Adrenal gland (tissue), 12 donors: Measurements from ENCODE around the gene KRT6B. TPM values are rescaled to one million over a fixed set of nuclear protein-coding genes. Genes with fewer than 3 reads are reported as not detected.

Experiments
- DNase-seq, 7 donors: peaks; one replicate each; pipeline ENCODE4 v3.0.0-alpha.2; 2019 to 2020
- H3K27ac ChIP-seq, 5 donors: fragments of 200-600 bp; sonication (generic) in 4 of 5; 1 replicate in 3 of 5; 2 replicates in 2 of 5; pipeline versions ENCODE4 v1.5.1 to v1.8.0; 2016 to 2020; ENCODE audit warnings: mild to moderate bottlenecking in 1 of 5
- H3K27me3 ChIP-seq: fragments of 200-600 bp; 2 replicates; pipeline ENCODE4 v1.8.0; 2021
- H3K36me3 ChIP-seq, 2 donors: fragments of 200-600 bp; replicated peaks in 1 of 2; 1 replicate in 1 of 2; 2 replicates in 1 of 2; pipeline versions ENCODE4 v1.5.1 to v1.8.0; 2018 to 2022
- H3K4me1 ChIP-seq, 2 donors: fragments of 200-600 bp; replicated peaks in 1 of 2; 1 replicate in 1 of 2; 2 replicates in 1 of 2; pipeline versions ENCODE4 v1.5.1 to v1.8.0; 2018 to 2021
- H3K4me3 ChIP-seq, 4 donors: fragments of 200-600 bp; sonication (generic) in 3 of 4; one replicate each; pipeline ENCODE4 v1.5.1; 2016 to 2018
- H3K9me3 ChIP-seq, 3 donors: fragments of 200-600 bp; sonication (generic) in 1 of 3; replicated peaks in 1 of 3; 1 replicate in 2 of 3; 2 replicates in 1 of 3; pipeline versions ENCODE4 v1.5.1 to v1.8.0; 2016 to 2021
- POLR2A ChIP-seq, 2 donors: fragments of 450-650 bp; IDR thresholded peaks; one replicate each; pipeline ENCODE4 v1.6.1; 2017; ENCODE audit warnings: antibody characterized with exemption in 2 of 2, mild to moderate bottlenecking in 2 of 2, moderate library complexity in 1 of 2
- WGBS, 4 donors: extraction: QIAGEN DNeasy Blood & Tissue Kit in 2 of 4; methylation state at CpG; one replicate each; pipeline versions ENCODE4 v1.1.5 to v1.1.7; 2013 to 2017; 5-methylcytosine and 5-hydroxymethylcytosine counted together
- intact Hi-C, 2 donors: fragments of 100-400 bp; cut with DNase I; formaldehyde crosslinking; loops; one replicate each; pipeline versions ENCODE4 v1.14.1 to v1.15.0; 2022 to 2023
- polyA plus RNA-seq, 3 donors: library from polyadenylated mRNA; stranded (reverse); fragments of 200-250 nt in 2 of 3; fragments of 350-450 nt in 1 of 3; fragmentation: Illumina TruSeq in 1 of 3; extraction: RNeasy Lipid Tissue Mini Kit (QIAGEN cat#74804) in 1 of 3; gene quantifications; one replicate each; pipeline ENCODE4 v1.2.3, GENCODE V29; 2013 to 2014
- total RNA-seq, 9 donors: library from RNA; depleted of rRNA in 4 of 9; stranded (reverse); fragments of >200 nt in 4 of 9; fragments of 120-200 nt in 1 of 9; fragmentation: NEBNext Ultra II Directional in 1 of 9; extraction: Animal tissue kit (Norgen Biotek cat#: 25700) in 1 of 9; gene quantifications; one replicate each; pipeline versions ENCODE4 v1.1.0 to v1.2.4, GENCODE V29; 2013 to 2023
- TF ChIP-seq, protein P1 (sequence below), 6 experiments: fragments of 450-650 bp in 4 of 6; fragments of 200-600 bp in 2 of 6; sonication (generic) in 1 of 6; IDR thresholded peaks; 1 replicate in 5 of 6; 2 replicates in 1 of 6; pipeline versions ENCODE4 v1.5.1 to v1.8.0; 2016 to 2021; ENCODE audit warnings: antibody characterized with exemption in 6 of 6, mild to moderate bottlenecking in 2 of 6, moderate library complexity in 1 of 6
- donor health status: healthy with polysubstance abuse.
- donor health status: Bipolar disorder and iron deficiency.
- donor health status: DM: yes; HTN: yes; CAD: no.
- donor health status: DM: no; HTN: no; CAD: no.
- donor health status: DM: no; HTN: no; CAD: no.
- donor health status: DM: yes; HTN: yes; CAD: no.

Gene KRT6B
- total and polyA plus RNA-seq, 12 donors = 0.20 to 0.25 TPM; not detected in 10

GRCh38 chr12:52469853-52470252 is 17.9 kb upstream of the KRT6B start:
- TF ChIP-seq POLR2A (IDR thresholded peaks at IDR 0.05) = no peak
- TF ChIP-seq, protein P1, sequence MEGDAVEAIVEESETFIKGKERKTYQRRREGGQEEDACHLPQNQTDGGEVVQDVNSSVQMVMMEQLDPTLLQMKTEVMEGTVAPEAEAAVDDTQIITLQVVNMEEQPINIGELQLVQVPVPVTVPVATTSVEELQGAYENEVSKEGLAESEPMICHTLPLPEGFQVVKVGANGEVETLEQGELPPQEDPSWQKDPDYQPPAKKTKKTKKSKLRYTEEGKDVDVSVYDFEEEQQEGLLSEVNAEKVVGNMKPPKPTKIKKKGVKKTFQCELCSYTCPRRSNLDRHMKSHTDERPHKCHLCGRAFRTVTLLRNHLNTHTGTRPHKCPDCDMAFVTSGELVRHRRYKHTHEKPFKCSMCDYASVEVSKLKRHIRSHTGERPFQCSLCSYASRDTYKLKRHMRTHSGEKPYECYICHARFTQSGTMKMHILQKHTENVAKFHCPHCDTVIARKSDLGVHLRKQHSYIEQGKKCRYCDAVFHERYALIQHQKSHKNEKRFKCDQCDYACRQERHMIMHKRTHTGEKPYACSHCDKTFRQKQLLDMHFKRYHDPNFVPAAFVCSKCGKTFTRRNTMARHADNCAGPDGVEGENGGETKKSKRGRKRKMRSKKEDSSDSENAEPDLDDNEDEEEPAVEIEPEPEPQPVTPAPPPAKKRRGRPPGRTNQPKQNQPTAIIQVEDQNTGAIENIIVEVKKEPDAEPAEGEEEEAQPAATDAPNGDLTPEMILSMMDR (IDR thresholded peaks at IDR 0.05) = no peak
- H3K27me3 ChIP-seq = no peaks in the 10 kb centered on the region

DNA sequence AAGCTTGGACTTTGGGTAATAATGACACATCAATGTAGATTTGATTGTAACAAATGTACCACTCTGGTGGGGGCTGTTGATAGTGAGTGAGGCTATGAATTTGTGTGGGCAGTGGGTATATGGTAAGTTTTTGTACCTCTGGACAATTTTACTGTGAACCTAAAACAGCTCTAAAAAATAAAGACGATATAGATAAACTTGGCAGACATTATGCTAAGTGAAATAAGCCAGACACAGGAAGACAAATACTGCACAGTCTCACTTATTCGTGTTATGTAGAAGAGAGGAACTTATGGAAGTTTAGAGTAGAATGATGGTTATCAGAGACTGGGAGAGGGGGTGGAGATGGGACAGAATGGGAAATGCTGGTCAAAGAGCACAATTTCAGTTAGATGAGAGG is 13.0 kb upstream of the KRT6B start:
- Histone ChIP-seq H3K4me1 (no peaks in the 10 kb centered on the region), H3K27me3 (peaks cover 9% of the 10 kb centered on the region), H3K36me3 (no peaks in the 10 kb centered on the region), H3K4me3 (no peak overlapping the region), H3K27ac (no peak overlapping the region), H3K9me3 (no peaks in the 10 kb centered on the region)
- intact Hi-C loops = no loop called here
- TF ChIP-seq, protein P1 (IDR thresholded peaks at IDR 0.05) = no peak
- TF ChIP-seq POLR2A (IDR thresholded peaks at IDR 0.05) = no peak
- no peak for DNase-seq
- 34 to 49% (median 41%) methylated on average over 2 of the region's 2 CpGs for WGBS, 4 donors

More at GRCh38 chr12:52469853-52470252, 17.9 kb upstream of the KRT6B start:
- 60 to 89% (median 73%) methylated on average over 3 to 4 of the region's 4 CpGs for WGBS, 4 donors
- DNase-seq = no peak
- Histone ChIP-seq H3K27ac (no peak overlapping the region), H3K4me1 (no peaks in the 10 kb centered on the region), H3K4me3 (no peak overlapping the region), H3K9me3 (no peaks in the 10 kb centered on the region), H3K36me3 (no peaks in the 10 kb centered on the region)
- intact Hi-C loops = no loop called here

DNA sequence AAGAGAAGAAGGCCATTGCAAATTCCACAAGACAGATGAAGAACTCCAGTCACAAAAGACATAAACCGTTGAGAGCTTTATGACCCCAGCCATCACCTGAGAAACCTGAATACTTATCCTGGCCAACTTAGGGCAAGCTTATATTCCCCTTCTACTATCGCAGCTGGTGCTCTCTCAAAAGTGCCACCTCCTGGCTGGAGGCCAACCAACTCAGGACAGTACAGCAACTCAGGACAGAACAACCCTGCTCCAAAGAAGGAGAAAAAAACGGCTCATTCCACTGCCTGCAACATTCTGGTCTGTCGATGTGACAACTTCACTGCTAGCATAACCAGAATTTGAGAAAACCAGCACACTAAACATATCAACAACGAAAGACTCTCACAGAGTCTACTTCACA is 9.7 kb upstream of the KRT6B start:
- DNase-seq = peak in 1 of 7 donors; percentile 15
- H3K9me3 ChIP-seq = no peaks in the 10 kb centered on the region
- intact Hi-C loops = no loop called here
- H3K4me3 ChIP-seq = no peak overlapping the region
- H3K4me1 ChIP-seq = no peaks in the 10 kb centered on the region
- TF ChIP-seq, protein P1 (IDR thresholded peaks at IDR 0.05) = no peak
- TF ChIP-seq POLR2A (IDR thresholded peaks at IDR 0.05) = no peak
- H3K27ac ChIP-seq = no peak overlapping the region
- 59 to 65% (median 62%) methylated on average over 5 of the region's 5 CpGs for WGBS, 4 donors
- H3K36me3 ChIP-seq = no peaks in the 10 kb centered on the region
- H3K27me3 ChIP-seq = peaks cover 9% of the 10 kb centered on the region

GRCh38 chr12:52458861-52459260 is 6.9 kb upstream of the KRT6B start:
- Histone ChIP-seq H3K4me1 (no peaks in the 10 kb centered on the region), H3K27ac (no peak overlapping the region), H3K27me3 (peaks cover 9% of the 10 kb centered on the region), H3K9me3 (no peaks in the 10 kb centered on the region), H3K36me3 (no peaks in the 10 kb centered on the region), H3K4me3 (no peak overlapping the region)
- intact Hi-C loops = no loop called here
- WGBS, 4 donors = 79 to 87% (median 84%) methylated on average over 5 of the region's 5 CpGs
- no peak for DNase-seq
- TF ChIP-seq, protein P1 (IDR thresholded peaks at IDR 0.05) = no peak
- no peak for TF ChIP-seq POLR2A (IDR thresholded peaks at IDR 0.05)
